ENCODE results near the gene PCSK2. TPM values are rescaled to one million over a fixed set of nuclear protein-coding genes. Genes with fewer than 3 reads are reported as not detected.

Gene PCSK2
- total and polyA plus RNA-seq, 2 of the 8 experiments (the other 6 are each of a cell fraction or from before 2014, with no cell fraction given) = 1.9 to 4.2 TPM

GRCh38 chr20:17380801-17381200 is 154.0 kb downstream of the PCSK2 start (continued):
- TF ChIP-seq NANOG (IDR thresholded peaks at IDR 0.05; ENCODE audit: insufficient read depth, low read depth, low read length, poor library complexity, severe bottlenecking) (no peak), SIRT6 (IDR thresholded peaks at IDR 0.05; ENCODE audit: low read length) (no peak), BRCA1 (IDR thresholded peaks at IDR 0.05; ENCODE audit: low read depth, low read length) (no peak), JUND (IDR thresholded peaks at IDR 0.05; ENCODE audit: low read length) (no peak), CEBPB (IDR thresholded peaks at IDR 0.05; ENCODE audit: low read depth, low read length) (no peak), EP300 (IDR thresholded peaks at IDR 0.05; ENCODE audit: borderline replicate concordance in 1 of 2, low read depth in 2 of 2, low read length in 2 of 2) (no peak), CREB1 (IDR thresholded peaks at IDR 0.05) (no peak)

Data from H1 (cell line).